SK-N-SH (cell line): Measurements from ENCODE around the gene AKAP11. TPM values are rescaled to one million over a fixed set of nuclear protein-coding genes. Genes with fewer than 3 reads are reported as not detected.
A peak's percentile ranks its signal among the peaks of the same experiment; 100 is the strongest.

Source experiments
- CTCF ChIA-PET: fragments of 300-600, 350-600 bp; formaldehyde crosslinking; extraction: SDS; loops from one replicate; lab custom pipeline; 2021; lab: Yijun Ruan, JAX
- POLR2A ChIA-PET: fragments of 350-600 bp; sonication (Branson Sonifier 250); formaldehyde crosslinking; extraction: SDS; loops from one replicate; lab custom pipeline; 2020; ENCODE audit warnings: antibody characterized with exemption, inconsistent platforms; lab: Yijun Ruan, JAX
- DNase-seq: peaks from one replicate; pipeline ENCODE4 v3.0.0; 2012
- H2AFZ ChIP-seq: fragments of 200-600 bp; sonication (generic); 2 replicates; pipeline ENCODE4 v1.8.1; 2016; ENCODE audit warnings: antibody characterized with exemption, mild to moderate bottlenecking, low read depth
- H3F3A ChIP-seq: fragments of 200-600 bp; sonication (generic); replicated peaks from 2 replicates; pipeline ENCODE3; 2016; ENCODE audit warnings: antibody characterized with exemption, mild to moderate bottlenecking; ENCODE audit not compliant: insufficient read depth
- H3K27ac ChIP-seq, 2 experiments: fragments of 200-500 bp in 1 of 2; fragments of 200-600 bp in 1 of 2; sonication (Bioruptor generic) in 1 of 2; sonication (generic), shearing (Covaris generic) in 1 of 2; 2 replicates each; pipeline versions ENCODE4 v1.5.1 to v1.6.1; 2014 to 2016; ENCODE audit warnings: low read depth in 2 of 2, inconsistent platforms in 1 of 2, low read length in 1 of 2, mild to moderate bottlenecking in 1 of 2, mixed read lengths in 1 of 2
- H3K27me3 ChIP-seq: fragments of 200-600 bp; sonication (generic), shearing (Covaris generic); 2 replicates; pipeline ENCODE4 v1.6.1; 2016; ENCODE audit warnings: mixed run types; ENCODE audit not compliant: insufficient read depth
- H3K36me3 ChIP-seq, 2 experiments: fragments of 200-500 bp in 1 of 2; fragments of 200-600 bp in 1 of 2; sonication (Bioruptor generic) in 1 of 2; sonication (generic) in 1 of 2; replicated peaks in 1 of 2; 2 replicates each; pipeline versions ENCODE3 to v1.5.1; 2014 to 2016; ENCODE audit warnings: low read length in 1 of 2, mild to moderate bottlenecking in 1 of 2; ENCODE audit not compliant: insufficient read depth in 2 of 2, control insufficient read depth in 1 of 2
- H3K4me1 ChIP-seq, 2 experiments: fragments of 200-500 bp in 1 of 2; fragments of 200-600 bp in 1 of 2; sonication (Bioruptor generic) in 1 of 2; sonication (generic), shearing (Covaris generic) in 1 of 2; 2 replicates each; pipeline versions ENCODE4 v1.5.1 to v1.6.1; 2014 to 2016; ENCODE audit warnings: low read depth in 1 of 2, low read length in 1 of 2, mixed run types in 1 of 2; ENCODE audit not compliant: insufficient read depth in 2 of 2, control insufficient read depth in 1 of 2
- H3K4me2 ChIP-seq: fragments of 200-600 bp; sonication (generic), shearing (Covaris generic); 2 replicates; pipeline ENCODE4 v1.6.1; 2017; ENCODE audit warnings: mixed run types
- H3K4me3 ChIP-seq, 2 experiments: fragments of 200-500 bp in 1 of 2; fragments of 200-600 bp in 1 of 2; sonication (Bioruptor generic) in 1 of 2; sonication (generic), shearing (Covaris generic) in 1 of 2; 2 replicates each; pipeline versions ENCODE4 v1.5.1 to v1.8.1; 2014 to 2016; ENCODE audit warnings: low read depth in 2 of 2, inconsistent platforms in 1 of 2, low read length in 1 of 2, mild to moderate bottlenecking in 1 of 2, mixed read lengths in 1 of 2, moderate library complexity in 1 of 2
- H3K79me2 ChIP-seq: fragments of 200-600 bp; sonication (generic); 2 replicates; pipeline ENCODE4 v1.8.1; 2017; ENCODE audit warnings: mild to moderate bottlenecking; ENCODE audit not compliant: insufficient read depth
- H3K9ac ChIP-seq: fragments of 200-600 bp; sonication (generic); 2 replicates; pipeline ENCODE4 v1.6.1; 2017; ENCODE audit warnings: mixed run types
- H3K9me2 ChIP-seq: fragments of 200-600 bp; sonication (generic); 2 replicates; pipeline ENCODE4 v1.6.1; 2017; ENCODE audit warnings: mixed run types
- H3K9me3 ChIP-seq: fragments of 200-600 bp; sonication (generic); 2 replicates; pipeline ENCODE4 v1.6.1; 2017; ENCODE audit warnings: mixed run types, mild to moderate bottlenecking, moderate library complexity
- H4K20me1 ChIP-seq: fragments of 200-600 bp; sonication (generic); 2 replicates; pipeline ENCODE4 v1.6.1; 2017; ENCODE audit warnings: mild to moderate bottlenecking, mixed run types; ENCODE audit not compliant: insufficient read depth
- FOSL2 ChIP-seq: IDR thresholded peaks from 2 replicates; pipeline ENCODE4 v1.4.0; 2012; ENCODE audit warnings: low read depth, mild to moderate bottlenecking, moderate library complexity, borderline replicate concordance
- FOXJ3 ChIP-seq: sonication (generic); formaldehyde crosslinking; IDR thresholded peaks from 2 replicates; pipeline ENCODE4 v1.5.1; 2020; ENCODE audit warnings: mild to moderate bottlenecking, missing genetic modification reagents
- GATA2 ChIP-seq: sonication (generic); formaldehyde crosslinking; IDR thresholded peaks from 2 replicates; pipeline ENCODE4 v1.5.0; 2020; ENCODE audit warnings: mild to moderate bottlenecking, missing genetic modification reagents
- JUND ChIP-seq: IDR thresholded peaks from 2 replicates; pipeline ENCODE4 v1.4.0; 2012
- MXI1 ChIP-seq: IDR thresholded peaks from 2 replicates; pipeline ENCODE4 v1.6.1; 2012; ENCODE audit warnings: mild to moderate bottlenecking, low read depth, low read length, improper control_type of control experiment
- POLR2AphosphoS5 ChIP-seq: IDR thresholded peaks from 2 replicates; pipeline ENCODE4 v1.6.1; 2012; ENCODE audit warnings: low read depth, low read length
- RAD21 ChIP-seq: IDR thresholded peaks from 2 replicates; pipeline ENCODE4 v1.6.1; 2012; ENCODE audit warnings: mild to moderate bottlenecking, low read length
- RFX5 ChIP-seq: IDR thresholded peaks from 2 replicates; pipeline ENCODE4 v1.6.1; 2012; ENCODE audit warnings: mild to moderate bottlenecking, improper control_type of control experiment, low read length
- WGBS: methylation state at CpG from one replicate; pipeline ENCODE4 v1.1.6; 2017; ENCODE audit warnings: low lambda C conversion rate; 5-methylcytosine and 5-hydroxymethylcytosine counted together
- polyA plus RNA-seq, 3 experiments: library from polyadenylated mRNA; depleted of rRNA; stranded (reverse); fragments of >200 nt; gene quantifications; 2 replicates each; pipeline ENCODE4 v1.2.3, GENCODE V29; 2012
- TF ChIP-seq, protein P1 (sequence below): IDR thresholded peaks from 2 replicates; pipeline ENCODE4; 2012
- TF ChIP-seq, protein P2 (sequence below): IDR thresholded peaks from 2 replicates; pipeline ENCODE4 v1.4.0; 2012; ENCODE audit warnings: low read depth, borderline replicate concordance
- TF ChIP-seq, protein P3 (sequence below): IDR thresholded peaks from 2 replicates; pipeline ENCODE4 v1.4.0; 2012; ENCODE audit warnings: low read depth, borderline replicate concordance

AKAP11 gene
- polyA plus RNA-seq, 1 of the 3 experiments (the other 2 are of a cell fraction): 5.6 TPM

DNA sequence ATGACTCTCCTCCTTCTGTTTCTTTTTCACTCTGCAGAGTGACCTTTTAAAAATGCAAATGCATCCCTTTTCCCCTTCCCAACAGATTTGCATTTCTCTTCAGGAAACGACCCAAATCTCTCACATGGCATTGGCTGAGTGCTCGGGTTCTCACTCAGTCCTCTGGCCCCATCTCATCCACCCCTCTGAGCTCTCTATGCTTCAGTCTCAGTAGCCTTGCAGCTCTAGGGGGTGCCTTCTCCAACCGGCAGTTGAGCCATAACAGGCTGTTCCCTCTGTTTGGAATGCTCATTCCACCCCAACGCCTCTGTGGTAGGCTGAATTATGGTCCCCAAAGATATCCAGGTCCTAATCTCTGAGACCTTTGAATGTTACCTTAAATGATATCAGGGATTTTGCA, 78.2 kb downstream of the AKAP11 start:
- CTCF ChIA-PET: no interaction called here

DNA sequence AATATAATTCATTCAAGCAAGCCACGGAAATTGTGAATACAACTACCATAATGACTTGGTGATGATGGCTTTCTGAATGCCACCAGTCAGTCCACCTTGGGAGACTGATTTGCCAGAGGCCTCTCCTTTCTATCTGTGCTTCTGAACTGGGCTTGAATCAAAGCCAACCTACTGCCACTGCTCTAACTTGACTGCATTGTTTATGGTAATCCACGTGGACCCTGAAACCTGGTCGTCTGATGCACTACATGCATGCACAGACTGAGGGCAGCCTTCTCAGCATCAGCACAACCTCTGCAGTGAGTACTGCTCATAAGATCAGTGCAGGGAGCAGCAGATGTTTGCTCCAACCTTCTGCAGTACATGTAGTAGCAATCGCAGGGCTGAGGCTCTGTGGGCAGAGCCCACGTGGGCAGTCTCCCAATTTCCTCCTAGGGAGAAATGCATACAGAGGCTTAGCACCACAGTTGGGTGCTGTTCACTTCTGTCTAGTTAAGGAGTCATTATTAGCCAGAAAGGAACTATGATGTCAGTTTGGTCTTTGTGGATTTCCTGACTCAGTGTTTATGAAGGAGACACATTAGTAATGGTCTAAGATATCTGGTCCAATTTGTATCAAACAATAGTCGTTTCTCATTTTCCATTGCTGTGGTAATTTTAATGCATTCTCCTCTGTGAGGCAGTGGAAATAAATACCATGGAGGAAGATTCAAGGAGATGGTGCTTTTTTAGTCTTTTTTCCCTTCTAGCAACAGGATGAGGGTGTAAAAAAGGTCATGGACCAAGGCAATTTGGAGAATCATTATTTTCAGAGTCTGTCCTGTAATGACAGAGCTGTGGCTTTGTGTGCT, 82.5 kb downstream of the AKAP11 start:
- peaks cover 5% of the 10 kb centered on the region for H3F3A ChIP-seq
- 54% methylated on average over 4 of the region's 6 CpGs for WGBS
- H3K4me2 ChIP-seq: peak overlapping the region; percentile 30; the same call in 1 of the 2 replicates
- CTCF ChIA-PET: no interaction called here
- no peaks in the 10 kb centered on the region for H3K9me2 ChIP-seq
- no peaks in the 10 kb centered on the region for H3K36me3 ChIP-seq
- peaks cover 0 to 14% of the 10 kb centered on the region in 2 experiments; a peak in 2 of 4 replicates for H3K4me1 ChIP-seq
- H3K9ac ChIP-seq: no peak overlapping the region
- H3K27me3 ChIP-seq: no peaks in the 10 kb centered on the region
- H3K4me3 ChIP-seq: no peak overlapping the region
- no peaks in the 10 kb centered on the region for H3K79me2 ChIP-seq
- H4K20me1 ChIP-seq: no peaks in the 10 kb centered on the region
- H2AFZ ChIP-seq: peak overlapping the region; percentile 14; the same call in 1 of the 2 replicates
- TF ChIP-seq, protein P1, sequence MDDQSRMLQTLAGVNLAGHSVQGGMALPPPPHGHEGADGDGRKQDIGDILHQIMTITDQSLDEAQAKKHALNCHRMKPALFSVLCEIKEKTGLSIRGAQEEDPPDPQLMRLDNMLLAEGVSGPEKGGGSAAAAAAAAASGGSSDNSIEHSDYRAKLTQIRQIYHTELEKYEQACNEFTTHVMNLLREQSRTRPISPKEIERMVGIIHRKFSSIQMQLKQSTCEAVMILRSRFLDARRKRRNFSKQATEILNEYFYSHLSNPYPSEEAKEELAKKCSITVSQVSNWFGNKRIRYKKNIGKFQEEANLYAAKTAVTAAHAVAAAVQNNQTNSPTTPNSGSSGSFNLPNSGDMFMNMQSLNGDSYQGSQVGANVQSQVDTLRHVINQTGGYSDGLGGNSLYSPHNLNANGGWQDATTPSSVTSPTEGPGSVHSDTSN: 0 out of 2 replicates have a peak, but pooled peaks have one; percentile 23
- no peak for TF ChIP-seq FOXJ3
- TF ChIP-seq, all 33 proteins: peak for 1
- no peaks in the 10 kb centered on the region for H3K9me3 ChIP-seq
- no peak for DNase-seq
- POLR2A ChIA-PET: no interaction called here
- peak overlapping the region in 1 of 2 experiments; percentile 42; a peak in 1 of 4 replicates for H3K27ac ChIP-seq

More for the DNA sequence above, 78.2 kb downstream of the AKAP11 start:
- H2AFZ ChIP-seq: no peak overlapping the region
- TF ChIP-seq, protein P2, sequence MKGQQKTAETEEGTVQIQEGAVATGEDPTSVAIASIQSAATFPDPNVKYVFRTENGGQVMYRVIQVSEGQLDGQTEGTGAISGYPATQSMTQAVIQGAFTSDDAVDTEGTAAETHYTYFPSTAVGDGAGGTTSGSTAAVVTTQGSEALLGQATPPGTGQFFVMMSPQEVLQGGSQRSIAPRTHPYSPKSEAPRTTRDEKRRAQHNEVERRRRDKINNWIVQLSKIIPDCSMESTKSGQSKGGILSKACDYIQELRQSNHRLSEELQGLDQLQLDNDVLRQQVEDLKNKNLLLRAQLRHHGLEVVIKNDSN: no peak
- TF ChIP-seq FOSL2 (no peak), JUND (no peak), POLR2AphosphoS5 (no peak), MXI1 (no peak), GATA2 (CRISPR knock-in tag) (no peak), RFX5 (no peak), FOXJ3 (no peak), RAD21 (no peak)
- TF ChIP-seq, protein P3, sequence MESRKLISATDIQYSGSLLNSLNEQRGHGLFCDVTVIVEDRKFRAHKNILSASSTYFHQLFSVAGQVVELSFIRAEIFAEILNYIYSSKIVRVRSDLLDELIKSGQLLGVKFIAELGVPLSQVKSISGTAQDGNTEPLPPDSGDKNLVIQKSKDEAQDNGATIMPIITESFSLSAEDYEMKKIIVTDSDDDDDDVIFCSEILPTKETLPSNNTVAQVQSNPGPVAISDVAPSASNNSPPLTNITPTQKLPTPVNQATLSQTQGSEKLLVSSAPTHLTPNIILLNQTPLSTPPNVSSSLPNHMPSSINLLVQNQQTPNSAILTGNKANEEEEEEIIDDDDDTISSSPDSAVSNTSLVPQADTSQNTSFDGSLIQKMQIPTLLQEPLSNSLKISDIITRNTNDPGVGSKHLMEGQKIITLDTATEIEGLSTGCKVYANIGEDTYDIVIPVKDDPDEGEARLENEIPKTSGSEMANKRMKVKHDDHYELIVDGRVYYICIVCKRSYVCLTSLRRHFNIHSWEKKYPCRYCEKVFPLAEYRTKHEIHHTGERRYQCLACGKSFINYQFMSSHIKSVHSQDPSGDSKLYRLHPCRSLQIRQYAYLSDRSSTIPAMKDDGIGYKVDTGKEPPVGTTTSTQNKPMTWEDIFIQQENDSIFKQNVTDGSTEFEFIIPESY: no peak
- TF ChIP-seq, all 33 proteins: peak for 0
- Histone ChIP-seq H3K27ac (no peak overlapping the region), H3K9ac (no peak overlapping the region), H3F3A (peaks cover 5% of the 10 kb centered on the region), H3K79me2 (no peaks in the 10 kb centered on the region), H3K9me2 (no peaks in the 10 kb centered on the region), H3K27me3 (no peaks in the 10 kb centered on the region), H3K9me3 (no peaks in the 10 kb centered on the region), H3K4me2 (no peak overlapping the region), H3K4me3 (no peak overlapping the region), H4K20me1 (no peaks in the 10 kb centered on the region), H3K4me1 (peaks cover 0 to 11% of the 10 kb centered on the region in 2 experiments; a peak in 2 of 4 replicates), H3K36me3 (no peaks in the 10 kb centered on the region)
- WGBS: 47% methylated on average over 4 of the region's 4 CpGs
- POLR2A ChIA-PET: no interaction called here
- no peak for DNase-seq
